GM21717 (cell line): ENCODE data around the gene FOXD2.

Experiments used
- ATAC-seq: cut with Tn5 transposase; IDR thresholded peaks from one replicate; pipeline ENCODE4 v1.9.1; 2021; ENCODE audit warnings: mild to moderate bottlenecking, moderate library complexity; ENCODE audit not compliant: unreplicated experiment

The FOXD2 gene

DNA sequence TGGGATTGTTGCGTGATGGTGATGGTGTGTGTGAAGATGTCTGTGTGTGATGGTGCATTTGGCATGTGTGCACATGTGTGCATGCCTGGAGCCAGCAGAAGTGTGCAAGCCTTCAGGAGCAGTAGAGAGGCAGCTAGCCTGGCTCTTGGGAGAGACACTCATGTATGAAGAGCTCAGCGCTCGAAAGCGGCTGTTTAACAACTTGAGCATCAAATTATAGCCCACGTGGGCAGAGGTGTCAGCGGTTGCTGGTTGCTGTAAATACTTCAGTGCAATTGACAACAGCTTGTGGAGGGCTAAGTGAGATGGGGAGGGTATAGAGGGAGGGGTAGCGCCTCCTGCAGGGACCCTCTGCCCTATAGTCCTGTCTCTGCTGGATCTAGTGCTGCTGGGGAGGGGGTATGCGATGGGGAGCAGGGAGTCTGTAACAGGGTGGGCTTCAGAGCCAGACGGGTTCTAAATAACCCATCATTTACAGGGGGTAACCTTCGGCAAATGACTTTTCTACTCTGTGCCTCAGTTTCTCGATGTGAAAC is 21.5 kb downstream of the FOXD2 start:
- ATAC-seq, result no peak

- no peak for ATAC-seq
Measured at GRCh38 chr1:47460040-47460439, 22.2 kb downstream of the FOXD2 start.

GRCh38 chr1:47460456-47460855 is 22.6 kb downstream of the FOXD2 start:
- ATAC-seq, result no peak

DNA sequence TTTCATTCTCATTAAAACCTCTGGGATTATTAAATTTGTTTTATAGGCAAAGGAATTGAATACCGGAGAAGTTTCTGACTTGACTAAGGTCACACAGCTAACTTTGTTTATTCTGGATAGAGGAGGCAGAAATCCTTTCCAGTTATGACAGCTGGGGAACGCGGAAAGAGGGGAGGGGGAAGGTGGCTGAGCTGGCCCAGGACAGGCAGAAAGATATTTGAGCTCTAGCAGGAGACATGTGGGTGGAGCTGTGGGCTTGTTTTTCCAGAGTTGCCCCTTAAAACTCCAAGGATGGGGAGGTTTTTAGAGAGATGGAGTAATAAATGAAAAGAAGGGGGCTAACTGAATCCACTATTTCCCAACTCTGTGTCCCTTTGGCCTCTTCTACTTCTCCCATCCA is 27.8 kb downstream of the FOXD2 start:
- no peak for ATAC-seq

GRCh38 chr1:47468709-47469389 is 31.0 kb downstream of the FOXD2 start:
- no peak for ATAC-seq

DNA sequence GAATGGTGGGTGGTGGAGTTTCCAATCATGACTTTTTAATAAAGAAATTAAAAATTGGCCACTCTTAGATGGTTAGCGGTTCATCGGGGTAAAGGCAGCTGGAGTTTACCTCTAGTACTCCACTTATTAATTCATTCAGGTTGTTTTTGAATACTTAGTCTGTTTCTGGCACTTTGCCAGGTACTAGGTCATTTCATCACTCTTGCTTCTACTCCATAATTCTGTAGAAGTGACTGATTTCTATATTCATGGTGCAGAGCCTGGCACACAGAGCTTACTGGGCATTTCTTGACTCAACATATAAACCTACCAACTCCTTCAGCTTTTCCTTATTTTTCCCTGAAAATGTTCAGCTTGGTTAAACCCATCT is 31.5 kb downstream of the FOXD2 start:
- no peak for ATAC-seq

GRCh38 chr1:47469910-47470309 is 32.1 kb downstream of the FOXD2 start:
- no peak for ATAC-seq

DNA sequence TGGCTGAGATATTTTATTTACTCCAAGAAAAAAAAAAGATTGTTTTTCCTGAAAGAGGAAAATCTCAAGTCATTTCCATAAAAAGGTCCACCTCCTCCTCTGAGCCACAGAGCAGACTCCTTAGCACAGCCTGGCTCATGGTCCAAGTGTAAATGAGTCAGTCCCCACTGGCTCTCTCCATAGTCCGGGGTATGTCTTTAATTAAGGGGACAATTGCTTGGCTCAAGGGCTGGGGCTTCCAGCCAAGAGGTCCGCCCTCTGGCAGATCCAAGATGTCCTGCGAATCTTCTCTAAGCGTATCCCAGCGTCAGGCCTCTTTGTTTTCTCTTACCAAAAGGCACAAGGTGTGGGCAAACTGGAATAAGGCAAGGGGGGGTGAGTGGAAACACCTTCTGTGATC is 33.3 kb downstream of the FOXD2 start:
- ATAC-seq, result no peak

- no peak for ATAC-seq
Measured at GRCh38 chr1:47474278-47475193, 36.7 kb downstream of the FOXD2 start.

DNA sequence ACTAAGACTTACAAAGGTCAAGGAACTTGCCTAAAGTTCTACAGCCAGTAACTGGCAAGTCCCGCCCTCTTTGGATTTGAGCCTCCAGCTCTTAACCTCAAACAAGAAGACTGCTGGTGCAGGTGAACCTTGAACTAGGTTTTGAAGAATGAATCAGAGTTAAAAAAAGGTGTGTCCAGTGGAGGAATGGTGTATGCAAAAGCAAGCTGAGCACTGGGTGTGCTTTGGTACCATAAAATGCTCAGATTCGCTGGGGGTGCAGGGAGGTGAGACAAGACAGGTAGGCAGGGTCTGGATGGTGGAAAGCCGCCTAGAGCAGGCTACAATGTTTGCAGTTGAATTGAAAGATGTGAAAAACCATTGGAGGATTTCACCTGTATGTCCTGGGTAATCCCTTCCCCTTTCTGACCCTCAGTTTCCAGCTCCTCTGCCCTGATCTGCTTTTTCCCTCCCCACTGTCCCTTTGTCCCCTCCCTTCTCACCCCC is 39.8 kb downstream of the FOXD2 start:
- no peak for ATAC-seq

- no peak for ATAC-seq
Measured at GRCh38 chr1:47478090-47478489, 40.2 kb downstream of the FOXD2 start.

- no peak for ATAC-seq
Measured at GRCh38 chr1:47479664-47480063, 41.8 kb downstream of the FOXD2 start.

DNA sequence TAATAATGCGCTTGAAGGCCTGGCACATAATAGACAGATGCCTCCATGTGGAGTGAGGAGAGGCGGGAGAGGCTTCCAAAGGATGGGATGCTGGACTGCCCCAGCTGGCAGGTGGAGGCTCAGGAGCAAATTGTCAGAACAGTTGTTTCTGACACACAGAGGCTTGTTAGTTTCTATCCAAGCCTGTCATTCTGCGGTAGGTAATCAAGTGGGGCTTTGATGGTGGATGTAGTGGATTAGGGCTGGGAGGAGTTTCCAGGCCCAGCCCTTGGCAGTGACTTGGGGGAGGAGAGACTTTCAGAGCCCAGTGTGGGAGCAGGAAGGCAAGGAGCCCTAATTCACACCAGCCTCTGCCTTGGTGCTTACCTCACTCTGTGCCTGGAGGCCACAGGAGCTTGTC is 44.1 kb downstream of the FOXD2 start:
- no peak for ATAC-seq

DNA sequence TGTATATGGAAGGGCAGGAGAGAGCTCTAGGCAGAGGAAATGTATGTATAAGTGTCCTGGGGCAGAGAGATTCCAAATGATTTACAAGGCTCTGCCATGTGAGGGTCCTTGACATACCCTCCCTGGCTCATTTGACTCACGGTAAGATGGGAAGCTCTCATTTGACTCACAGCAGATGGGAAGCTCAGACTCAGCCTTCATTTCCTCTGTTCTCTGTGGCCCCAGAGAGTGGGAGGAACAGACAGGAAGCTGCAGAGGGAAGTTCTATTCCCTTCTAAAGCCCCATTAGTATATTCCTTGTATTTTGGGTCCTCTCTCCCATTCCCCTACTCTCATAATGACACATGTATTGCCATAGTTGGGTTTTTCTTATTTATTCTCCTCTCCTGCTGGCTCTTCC is 44.9 kb downstream of the FOXD2 start:
- no peak for ATAC-seq

- ATAC-seq, result no peak
Measured at GRCh38 chr1:47483651-47484050, 45.8 kb downstream of the FOXD2 start.

- ATAC-seq, result no peak
Measured at GRCh38 chr1:47485817-47486216, 48.0 kb downstream of the FOXD2 start.

DNA sequence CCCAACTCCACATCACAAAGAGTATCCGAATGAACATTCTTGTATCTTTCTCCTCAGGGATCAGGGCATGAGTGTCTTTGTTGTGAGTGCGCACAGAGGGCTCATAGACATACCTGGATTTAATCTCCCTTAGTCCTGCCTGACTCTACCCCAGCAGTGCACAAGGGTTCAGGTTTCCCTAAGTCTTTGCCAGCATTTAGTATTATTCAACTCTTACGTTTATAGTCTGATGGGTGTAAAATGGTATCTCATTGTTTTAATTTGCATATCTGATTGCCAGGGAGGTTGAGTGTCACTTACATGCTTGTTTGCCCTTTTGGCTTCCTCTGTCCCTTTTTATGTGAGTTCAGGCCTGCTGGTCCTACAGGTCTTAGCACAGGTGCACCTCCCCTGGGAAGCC is 49.5 kb downstream of the FOXD2 start:
- no peak for ATAC-seq

GRCh38 chr1:47487850-47488450 is 50.1 kb downstream of the FOXD2 start:
- ATAC-seq, result no peak
